Smooth muscle cell (in vitro differentiated cells): ENCODE results near the gene FOXO1. TPM values are rescaled to one million over a fixed set of nuclear protein-coding genes. Genes with fewer than 3 reads are reported as not detected.

Experiments used
- DNase-seq: peaks from one replicate; lab custom pipeline; 2025; ENCODE audit not compliant: unreplicated experiment; lab: John Stamatoyannopoulos, UW
- H2AFZ ChIP-seq: fragments of 200-600 bp; sonication (generic); 2 replicates; pipeline ENCODE4 v1.6.0; 2016; ENCODE audit warnings: antibody characterized with exemption, low read depth, mild to moderate bottlenecking
- H3F3A ChIP-seq: fragments of 200-600 bp; sonication (generic); 2 replicates; pipeline ENCODE4 v1.6.0; 2017; ENCODE audit warnings: antibody characterized with exemption, low read depth
- H3K27ac ChIP-seq: fragments of 200-600 bp; sonication (generic); 2 replicates; pipeline ENCODE4 v1.5.1; 2016; ENCODE audit warnings: low read depth, mild to moderate bottlenecking
- H3K27me3 ChIP-seq: fragments of 200-600 bp; sonication (generic); 2 replicates; pipeline ENCODE4 v1.6.1; 2016; ENCODE audit warnings: low read depth, mild to moderate bottlenecking
- H3K36me3 ChIP-seq: fragments of 200-600 bp; sonication (generic); 2 replicates; pipeline ENCODE4 v1.5.1; 2016; ENCODE audit warnings: low read depth
- H3K4me1 ChIP-seq: fragments of 200-600 bp; sonication (generic); 2 replicates; pipeline ENCODE4 v1.5.1; 2016; ENCODE audit warnings: low read depth
- H3K4me2 ChIP-seq: fragments of 200-600 bp; sonication (generic); 2 replicates; pipeline ENCODE4 v1.6.0; 2016; ENCODE audit warnings: mild to moderate bottlenecking
- H3K4me3 ChIP-seq: fragments of 200-600 bp; sonication (generic); 2 replicates; pipeline ENCODE4 v1.5.1; 2016; ENCODE audit warnings: mild to moderate bottlenecking
- H3K79me2 ChIP-seq: fragments of 200-600 bp; sonication (generic); 2 replicates; pipeline ENCODE4 v1.6.0; 2016; ENCODE audit warnings: low read depth, mild to moderate bottlenecking
- H3K9ac ChIP-seq: fragments of 200-600 bp; sonication (generic); 2 replicates; pipeline ENCODE4 v1.6.0; 2016; ENCODE audit warnings: low read depth
- H3K9me3 ChIP-seq: fragments of 200-600 bp; sonication (generic); replicated peaks from 2 replicates; pipeline ENCODE4 v1.5.1; 2016; ENCODE audit warnings: low read depth
- H4K20me1 ChIP-seq: fragments of 200-600 bp; sonication (generic); 2 replicates; pipeline ENCODE4 v1.6.0; 2016; ENCODE audit warnings: low read depth
- WGBS: methylation state at CpG from one replicate; pipeline ENCODE4 v1.1.7; 2016; ENCODE audit warnings: low lambda C conversion rate; 5-methylcytosine and 5-hydroxymethylcytosine counted together
- polyA plus RNA-seq: library from polyadenylated mRNA; unstranded; fragments of >200 nt; fragmentation: Nextera tagmentation; extraction: Ambion mirVana; gene quantifications from 2 replicates; pipeline ENCODE4 v1.2.1, GENCODE V29; 2016
- total RNA-seq: library from RNA; depleted of rRNA; stranded (reverse); fragments of >200 nt; gene quantifications from 2 replicates; pipeline ENCODE4 v1.2.3, GENCODE V29; 2014
- TF ChIP-seq, protein P1 (sequence below): fragments of 200-600 bp; sonication (generic); IDR thresholded peaks from 2 replicates; pipeline ENCODE4 v1.5.1; 2017; ENCODE audit warnings: borderline replicate concordance, mild to moderate bottlenecking, antibody characterized with exemption; ENCODE audit not compliant: insufficient read depth, poor library complexity, severe bottlenecking

Gene FOXO1
- total and polyA plus RNA-seq, 2 experiments from 2014 or later: 17.0 to 19.9 TPM

DNA sequence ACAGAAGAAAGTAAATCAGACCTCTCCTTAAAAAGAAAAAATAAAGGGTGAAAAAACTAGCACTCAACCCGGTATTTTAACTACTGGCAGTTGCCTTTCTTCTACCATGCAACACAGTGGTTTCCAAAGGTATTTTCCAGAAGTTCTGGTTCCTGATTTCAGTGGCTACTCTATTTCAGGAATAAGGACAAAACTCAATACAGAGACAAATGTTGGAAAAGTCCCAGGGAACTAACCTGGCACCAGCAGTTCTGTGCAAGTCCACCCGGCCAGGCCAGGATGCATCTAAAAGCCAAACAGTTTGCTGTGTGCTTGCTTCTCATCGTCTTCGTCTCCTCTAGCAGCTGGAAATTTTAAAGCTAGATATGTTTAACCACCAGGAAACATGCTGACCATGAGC, 52.5 kb downstream of the FOXO1 start:
- Histone ChIP-seq H3K36me3 (no peaks in the 10 kb centered on the region), H3K4me3 (no peak overlapping the region), H4K20me1 (peaks cover 95% of the 10 kb centered on the region), H2AFZ (no peak overlapping the region), H3K4me1 (no peaks in the 10 kb centered on the region), H3K4me2 (no peak overlapping the region), H3K9ac (no peak overlapping the region), H3K9me3 (no peaks in the 10 kb centered on the region), H3K79me2 (peaks cover 52% of the 10 kb centered on the region), H3K27ac (no peak overlapping the region), H3F3A (no peaks in the 10 kb centered on the region), H3K27me3 (no peaks in the 10 kb centered on the region)
- no peak for DNase-seq
- 79% methylated on average over 4 of the region's 4 CpGs for WGBS
- TF ChIP-seq, protein P1, sequence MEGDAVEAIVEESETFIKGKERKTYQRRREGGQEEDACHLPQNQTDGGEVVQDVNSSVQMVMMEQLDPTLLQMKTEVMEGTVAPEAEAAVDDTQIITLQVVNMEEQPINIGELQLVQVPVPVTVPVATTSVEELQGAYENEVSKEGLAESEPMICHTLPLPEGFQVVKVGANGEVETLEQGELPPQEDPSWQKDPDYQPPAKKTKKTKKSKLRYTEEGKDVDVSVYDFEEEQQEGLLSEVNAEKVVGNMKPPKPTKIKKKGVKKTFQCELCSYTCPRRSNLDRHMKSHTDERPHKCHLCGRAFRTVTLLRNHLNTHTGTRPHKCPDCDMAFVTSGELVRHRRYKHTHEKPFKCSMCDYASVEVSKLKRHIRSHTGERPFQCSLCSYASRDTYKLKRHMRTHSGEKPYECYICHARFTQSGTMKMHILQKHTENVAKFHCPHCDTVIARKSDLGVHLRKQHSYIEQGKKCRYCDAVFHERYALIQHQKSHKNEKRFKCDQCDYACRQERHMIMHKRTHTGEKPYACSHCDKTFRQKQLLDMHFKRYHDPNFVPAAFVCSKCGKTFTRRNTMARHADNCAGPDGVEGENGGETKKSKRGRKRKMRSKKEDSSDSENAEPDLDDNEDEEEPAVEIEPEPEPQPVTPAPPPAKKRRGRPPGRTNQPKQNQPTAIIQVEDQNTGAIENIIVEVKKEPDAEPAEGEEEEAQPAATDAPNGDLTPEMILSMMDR: no peak

DNA sequence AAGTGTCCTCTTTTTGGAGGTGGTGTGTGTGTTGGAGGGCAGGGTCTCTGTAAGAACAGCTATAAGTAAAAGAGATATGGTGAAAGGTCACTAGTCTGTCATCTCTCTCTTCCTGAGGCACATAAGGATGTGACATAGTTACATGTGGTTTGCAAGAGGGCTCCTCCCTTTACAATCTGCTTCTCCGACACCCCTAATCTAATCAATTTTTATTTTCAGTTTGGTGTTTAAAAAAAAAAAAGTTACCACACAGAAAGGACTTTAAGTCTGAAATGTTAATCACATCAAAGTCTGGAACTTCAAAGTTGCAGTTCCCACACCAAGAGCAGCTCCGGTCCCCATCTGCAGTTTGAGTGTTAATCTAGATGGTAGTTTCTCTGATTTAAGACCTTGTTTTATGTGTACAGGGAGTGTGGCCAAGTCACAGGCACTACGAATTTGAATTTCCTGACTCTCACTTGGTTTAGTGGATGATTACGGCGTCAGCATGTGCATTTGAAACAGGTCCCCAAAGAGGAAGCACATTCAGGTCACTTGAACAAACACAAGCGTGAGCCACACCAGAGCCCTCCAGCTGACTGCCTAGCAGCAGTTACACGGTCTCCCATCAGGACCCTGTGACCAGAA, 53.1 kb downstream of the FOXO1 start:
- H3K4me2 ChIP-seq: no peak overlapping the region
- H2AFZ ChIP-seq: no peak overlapping the region
- no peaks in the 10 kb centered on the region for H3K36me3 ChIP-seq
- H3K4me1 ChIP-seq: no peaks in the 10 kb centered on the region
- H3K9me3 ChIP-seq: no peaks in the 10 kb centered on the region
- DNase-seq: no peak
- H3K27ac ChIP-seq: no peak overlapping the region
- H3K79me2 ChIP-seq: peaks cover 54% of the 10 kb centered on the region
- H3F3A ChIP-seq: no peaks in the 10 kb centered on the region
- H4K20me1 ChIP-seq: peaks cover 89% of the 10 kb centered on the region
- H3K4me3 ChIP-seq: no peak overlapping the region
- no peak overlapping the region for H3K9ac ChIP-seq
- WGBS: 30% methylated on average over 7 of the region's 7 CpGs
- TF ChIP-seq, protein P1: no peak
- H3K27me3 ChIP-seq: no peaks in the 10 kb centered on the region

DNA sequence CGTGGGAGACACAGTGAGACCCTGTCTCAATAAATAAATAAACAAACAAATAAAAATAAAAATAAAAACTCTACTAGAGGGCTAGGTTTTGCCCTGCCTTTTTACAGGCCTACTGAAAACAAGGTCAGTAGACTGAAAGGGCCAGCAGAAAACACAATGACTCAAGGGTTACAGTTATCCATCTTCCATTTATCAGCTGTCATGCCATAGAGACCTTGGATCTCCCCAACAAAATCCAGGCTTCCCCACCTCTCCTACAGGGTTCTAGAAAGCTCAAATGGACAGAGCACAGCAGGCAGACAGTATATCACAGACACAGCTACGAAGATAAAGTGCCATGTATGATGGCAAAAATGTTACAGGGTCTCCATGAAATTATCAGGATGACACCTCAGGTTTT, 54.4 kb downstream of the FOXO1 start:
- peaks cover 53% of the 10 kb centered on the region for H3K79me2 ChIP-seq

More for the DNA sequence above, 54.4 kb downstream of the FOXO1 start:
- H3K9ac ChIP-seq: no peak overlapping the region
- H3K4me3 ChIP-seq: no peak overlapping the region
- TF ChIP-seq, protein P1: no peak
- no peak overlapping the region for H3K4me2 ChIP-seq
- H3K27me3 ChIP-seq: no peaks in the 10 kb centered on the region
- no peak for DNase-seq
- no peak overlapping the region for H3K27ac ChIP-seq
- H3K36me3 ChIP-seq: no peaks in the 10 kb centered on the region
- no peaks in the 10 kb centered on the region for H3K4me1 ChIP-seq
- H3K9me3 ChIP-seq: no peaks in the 10 kb centered on the region
- H4K20me1 ChIP-seq: peaks cover 82% of the 10 kb centered on the region
- no peak overlapping the region for H2AFZ ChIP-seq
- WGBS: 46% methylated on average over 2 of the region's 2 CpGs
- H3F3A ChIP-seq: no peaks in the 10 kb centered on the region
